Trophoblast cell (in vitro differentiated cells and primary cell): Measurements from ENCODE around the gene KLF3.

Source experiments
- DNase-seq, 2 donors: peaks; one replicate each; pipeline ENCODE4 v3.0.0-alpha.2; 2016
- H2AFZ ChIP-seq: 2 replicates; pipeline ENCODE4 v1.6.1; 2013; ENCODE audit warnings: low read length, moderate library complexity, mild to moderate bottlenecking; ENCODE audit not compliant: insufficient read depth, poor library complexity
- H2AK5ac ChIP-seq: 2 replicates; pipeline ENCODE4 v1.6.1; 2013; ENCODE audit warnings: mild to moderate bottlenecking, low read length
- H2BK120ac ChIP-seq: 2 replicates; pipeline ENCODE4 v1.6.1; 2013; ENCODE audit warnings: low read length, mild to moderate bottlenecking, moderate library complexity; ENCODE audit not compliant: insufficient read depth, poor library complexity
- H2BK12ac ChIP-seq: 2 replicates; pipeline ENCODE4 v1.6.1; 2013; ENCODE audit warnings: mild to moderate bottlenecking, low read length, moderate library complexity
- H2BK5ac ChIP-seq: 2 replicates; pipeline ENCODE4 v1.6.1; 2013; ENCODE audit warnings: low read length, low read depth, moderate library complexity, mild to moderate bottlenecking; ENCODE audit not compliant: poor library complexity
- H3K14ac ChIP-seq: 2 replicates; pipeline ENCODE4 v1.6.1; 2013; ENCODE audit warnings: mild to moderate bottlenecking, low read length
- H3K18ac ChIP-seq: 2 replicates; pipeline ENCODE4 v1.6.1; 2013; ENCODE audit warnings: mild to moderate bottlenecking, low read length
- H3K23ac ChIP-seq: 2 replicates; pipeline ENCODE4 v1.6.1; 2013; ENCODE audit warnings: low read length
- H3K27ac ChIP-seq: 2 replicates; pipeline ENCODE4 v1.5.1; 2013; ENCODE audit warnings: low read depth, mild to moderate bottlenecking, inconsistent platforms, low read length, moderate library complexity
- H3K27me3 ChIP-seq: 2 replicates; pipeline ENCODE4 v1.6.1; 2013; ENCODE audit warnings: inconsistent platforms, mild to moderate bottlenecking, low read length, moderate library complexity; ENCODE audit not compliant: insufficient read depth
- H3K36me3 ChIP-seq, 2 experiments: 1 replicate in 1 of 2; 2 replicates in 1 of 2; pipeline ENCODE4 v1.6.1; 2013; ENCODE audit warnings: low read length in 2 of 2, mild to moderate bottlenecking in 2 of 2, moderate library complexity in 1 of 2; ENCODE audit not compliant: insufficient read depth in 2 of 2, control insufficient read depth in 1 of 2
- H3K4ac ChIP-seq: 2 replicates; pipeline ENCODE4 v1.6.1; 2013; ENCODE audit warnings: low read depth, mild to moderate bottlenecking, low read length, moderate library complexity
- H3K4me1 ChIP-seq, 2 experiments: 1 replicate in 1 of 2; 2 replicates in 1 of 2; pipeline ENCODE4 v1.6.1; 2013; ENCODE audit warnings: low read length in 2 of 2, mild to moderate bottlenecking in 2 of 2, moderate library complexity in 1 of 2; ENCODE audit not compliant: insufficient read depth in 2 of 2, control insufficient read depth in 1 of 2
- H3K4me2 ChIP-seq: 2 replicates; pipeline ENCODE4 v1.6.1; 2013; ENCODE audit warnings: inconsistent platforms, mild to moderate bottlenecking, low read length, moderate library complexity
- H3K4me3 ChIP-seq: 2 replicates; pipeline ENCODE4 v1.5.1; 2013; ENCODE audit warnings: mild to moderate bottlenecking, low read depth, low read length, inconsistent platforms
- H3K79me1 ChIP-seq: one replicate; pipeline ENCODE4 v1.6.1; 2013; ENCODE audit warnings: low read length
- H3K79me2 ChIP-seq: 2 replicates; pipeline ENCODE4 v1.6.1; 2013; ENCODE audit warnings: low read length, mild to moderate bottlenecking; ENCODE audit not compliant: control insufficient read depth, insufficient read depth, poor library complexity
- H3K9ac ChIP-seq: 2 replicates; pipeline ENCODE4 v1.6.1; 2013; ENCODE audit warnings: mild to moderate bottlenecking, low read length
- H3K9me3 ChIP-seq: 2 replicates; pipeline ENCODE4 v1.6.1; 2013; ENCODE audit warnings: low read depth, mild to moderate bottlenecking, control low read depth, inconsistent platforms, low read length; ENCODE audit not compliant: insufficient read depth
- H4K12ac ChIP-seq: 2 replicates; pipeline ENCODE4 v1.6.1; 2013; ENCODE audit warnings: low read depth, mild to moderate bottlenecking, low read length, moderate library complexity
- H4K8ac ChIP-seq: 2 replicates; pipeline ENCODE4 v1.6.1; 2013; ENCODE audit warnings: low read depth, mild to moderate bottlenecking, low read length, moderate library complexity
- H4K91ac ChIP-seq: one replicate; pipeline ENCODE4 v1.6.1; 2013; ENCODE audit warnings: low read depth, mild to moderate bottlenecking, low read length, moderate library complexity
- WGBS: extraction: QIAGEN DNeasy Blood & Tissue Kit; methylation state at CpG from one replicate; pipeline ENCODE4 v1.1.7; 2013; ENCODE audit warnings: missing lambda C conversion rate; ENCODE audit not compliant: insufficient read length, insufficient coverage; ENCODE audit errors: extremely low coverage; 5-methylcytosine and 5-hydroxymethylcytosine counted together

The KLF3 gene

GRCh38 chr4:38747629-38748028 lies 83.6 kb downstream of the KLF3 start:
- H2AFZ ChIP-seq, result no peak overlapping the region
- no peak overlapping the region for H3K27ac ChIP-seq
- no peak overlapping the region for H3K18ac ChIP-seq
- no peak overlapping the region for H2BK120ac ChIP-seq
- H3K4me3 ChIP-seq, result no peak overlapping the region
- H2AK5ac ChIP-seq, result no peak overlapping the region
- no peak overlapping the region for H2BK5ac ChIP-seq
- H3K23ac ChIP-seq, result no peak overlapping the region
- no peak overlapping the region for H2BK12ac ChIP-seq
- H3K9me3 ChIP-seq, result peaks cover 8% of the 10 kb centered on the region
- H3K4me1 ChIP-seq, result peaks cover 14 to 17% of the 10 kb centered on the region in 2 experiments
- no peak overlapping the region for H3K14ac ChIP-seq
- DNase-seq, result no peak
- no peak overlapping the region for H4K91ac ChIP-seq
- H4K12ac ChIP-seq, result no peak overlapping the region
- no peak overlapping the region for H3K4ac ChIP-seq
- no peak overlapping the region for H4K8ac ChIP-seq
- H3K36me3 ChIP-seq, result no peaks in the 10 kb centered on the region
- H3K27me3 ChIP-seq, result no peaks in the 10 kb centered on the region
- no peak overlapping the region for H3K4me2 ChIP-seq
- H3K79me1 ChIP-seq, result peaks cover 2% of the 10 kb centered on the region
- H3K79me2 ChIP-seq, result no peaks in the 10 kb centered on the region
- no peak overlapping the region for H3K9ac ChIP-seq

DNA sequence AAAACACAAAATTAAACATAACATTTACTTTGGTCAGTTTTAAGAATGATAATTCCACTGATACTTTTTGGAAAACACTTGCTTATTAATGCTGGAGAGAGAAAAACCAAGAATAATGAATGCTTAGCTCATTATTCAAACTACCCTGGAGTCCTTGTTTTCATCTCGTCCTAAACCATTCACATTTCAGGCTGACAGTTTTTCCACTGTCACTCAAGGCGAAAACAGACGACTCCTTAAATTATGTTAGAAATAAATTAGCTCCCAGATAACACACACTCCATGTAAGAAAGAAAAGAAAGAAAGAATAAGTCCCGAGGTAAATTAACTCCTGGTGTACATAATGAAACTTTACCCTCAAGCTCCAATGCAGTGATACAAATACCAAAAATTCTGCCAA lies 85.3 kb downstream of the KLF3 start:
- Histone ChIP-seq H2BK120ac (no peak overlapping the region), H3K79me2 (peaks cover 2% of the 10 kb centered on the region), H3K18ac (no peak overlapping the region), H3K36me3 (no peaks in the 10 kb centered on the region), H4K8ac (no peak overlapping the region), H3K4me3 (no peak overlapping the region), H3K4me2 (no peak overlapping the region), H2BK12ac (no peak overlapping the region), H4K12ac (no peak overlapping the region), H3K4ac (no peak overlapping the region), H3K27me3 (no peaks in the 10 kb centered on the region), H3K23ac (no peak overlapping the region), H3K9me3 (peaks cover 12% of the 10 kb centered on the region), H4K91ac (no peak overlapping the region), H3K4me1 (peaks cover 19 to 22% of the 10 kb centered on the region in 2 experiments), H2BK5ac (no peak overlapping the region), H3K14ac (no peak overlapping the region), H2AFZ (no peak overlapping the region), H3K79me1 (peaks cover 2% of the 10 kb centered on the region), H3K9ac (no peak overlapping the region), H2AK5ac (no peak overlapping the region), H3K27ac (no peak overlapping the region)
- no peak for DNase-seq
- WGBS, result no CpG with 5 or more reads among the region's 4 CpGs
